Keratinocyte (primary cell): ENCODE results near the gene ARHGAP32. TPM values are rescaled to one million over a fixed set of nuclear protein-coding genes. Genes with fewer than 3 reads are reported as not detected.

Source experiments
- DNase-seq: peaks from one replicate; pipeline ENCODE4 v3.0.0-alpha.2; 2011; ENCODE audit warnings: low read depth, missing footprints, low spot score
- FAIRE-seq: peaks from 2 replicates; lab custom pipeline; 2011; peaks lifted over from hg19 to GRCh38; lab: Jason Lieb, UNC
- H2AFZ ChIP-seq: 2 replicates; pipeline ENCODE4 v1.6.0; 2012; ENCODE audit warnings: low read length, control low read depth, inconsistent platforms; ENCODE audit not compliant: control insufficient read depth
- H3K27ac ChIP-seq: 2 replicates; pipeline ENCODE4 v1.5.1; 2011; ENCODE audit warnings: low read length; ENCODE audit not compliant: control insufficient read depth, insufficient read depth
- H3K27me3 ChIP-seq: 3 replicates; pipeline ENCODE4 v1.6.0; 2011; ENCODE audit warnings: low read length; ENCODE audit not compliant: control insufficient read depth, insufficient read depth; ENCODE audit errors: extremely low read depth
- H3K36me3 ChIP-seq, 2 experiments: 2 replicates in 1 of 2; 3 replicates in 1 of 2; pipeline ENCODE4 v1.5.1; 2011; ENCODE audit warnings: low read length in 2 of 2, mild to moderate bottlenecking in 1 of 2; ENCODE audit not compliant: control insufficient read depth in 2 of 2, insufficient read depth in 2 of 2; ENCODE audit errors: extremely low read depth in 1 of 2
- H3K4me1 ChIP-seq: 3 replicates; pipeline ENCODE4 v1.5.1; 2011; ENCODE audit warnings: low read length; ENCODE audit not compliant: control insufficient read depth, insufficient read depth; ENCODE audit errors: extremely low read depth
- H3K4me2 ChIP-seq: 3 replicates; pipeline ENCODE4 v1.6.0; 2011; ENCODE audit warnings: low read depth, low read length; ENCODE audit not compliant: control insufficient read depth, insufficient read depth; ENCODE audit errors: extremely low read depth
- H3K4me3 ChIP-seq, 3 experiments: fragments of 200-600 bp in 1 of 3; sonication (generic) in 1 of 3; 2 replicates in 2 of 3; 3 replicates in 1 of 3; pipeline ENCODE4 v1.5.1; 2011 to 2016; ENCODE audit warnings: low read length in 3 of 3, mild to moderate bottlenecking in 3 of 3, control low read depth in 2 of 3, inconsistent platforms in 1 of 3, low read depth in 1 of 3, mixed read lengths in 1 of 3, mixed run types in 1 of 3, moderate library complexity in 1 of 3; ENCODE audit not compliant: control insufficient read depth in 2 of 3, insufficient read depth in 2 of 3; ENCODE audit errors: extremely low read depth in 1 of 3
- H3K79me2 ChIP-seq: 2 replicates; pipeline ENCODE4 v1.6.0; 2012; ENCODE audit warnings: low read length; ENCODE audit not compliant: control insufficient read depth, insufficient read depth
- H3K9ac ChIP-seq: 3 replicates; pipeline ENCODE4 v1.6.0; 2011; ENCODE audit warnings: low read length; ENCODE audit not compliant: control insufficient read depth, insufficient read depth; ENCODE audit errors: extremely low read depth
- H3K9me1 ChIP-seq: 3 replicates; pipeline ENCODE4 v1.6.0; 2011; ENCODE audit warnings: low read length; ENCODE audit not compliant: control insufficient read depth, insufficient read depth; ENCODE audit errors: extremely low read depth
- H3K9me3 ChIP-seq: 2 replicates; pipeline ENCODE4 v1.5.1; 2012; ENCODE audit warnings: low read depth, low read length; ENCODE audit not compliant: control insufficient read depth
- H4K20me1 ChIP-seq: 3 replicates; pipeline ENCODE4 v1.6.0; 2011; ENCODE audit warnings: low read length; ENCODE audit not compliant: control insufficient read depth, insufficient read depth; ENCODE audit errors: extremely low read depth
- EZH2 ChIP-seq: IDR thresholded peaks from one replicate; pipeline ENCODE4 v1.6.1; 2012; ENCODE audit warnings: inconsistent platforms, mild to moderate bottlenecking, low read length, moderate library complexity
- dilution Hi-C: fragments of 300-500 bp; cut with MboI; formaldehyde crosslinking; loops from one replicate; pipeline ENCODE4 v1.7.0; 2020; ENCODE audit warnings: low sequenced_read_pairs; ENCODE audit not compliant: extremely low pct_ligation_motif_present
- polyA plus RNA-seq, 5 experiments: library from polyadenylated mRNA; depleted of rRNA in 3 of 5; stranded (reverse) in 3 of 5; stranded (forward) in 1 of 5; unstranded in 1 of 5; fragments of >200 nt; gene quantifications; 1 replicate in 1 of 5; 2 replicates in 3 of 5; 3 replicates in 1 of 5; pipeline versions ENCODE4 v1.2.1 to v1.2.3, GENCODE V29; 2011 to 2012; ENCODE audit warnings: missing spikeins in 2 of 5, low read depth in 1 of 5, low replicate concordance in 1 of 5
- TF ChIP-seq, protein P1 (sequence below), 3 experiments: IDR thresholded peaks in 1 of 3; conservative IDR thresholded peaks in 1 of 3; optimal IDR thresholded peaks in 1 of 3; 2 replicates in 2 of 3; 3 replicates in 1 of 3; pipeline versions ENCODE3 to v1.5.1; 2011; ENCODE audit warnings: low read length in 3 of 3, mild to moderate bottlenecking in 3 of 3, moderate library complexity in 2 of 3, control low read depth in 1 of 3, inconsistent platforms in 1 of 3; ENCODE audit not compliant: insufficient read depth in 2 of 3; ENCODE audit errors: extremely low read depth in 1 of 3

ARHGAP32 gene
- polyA plus RNA-seq, 1 donor (not counting 4 experiments of a cell fraction or from before 2014, with no cell fraction given), result 10.8 TPM

DNA sequence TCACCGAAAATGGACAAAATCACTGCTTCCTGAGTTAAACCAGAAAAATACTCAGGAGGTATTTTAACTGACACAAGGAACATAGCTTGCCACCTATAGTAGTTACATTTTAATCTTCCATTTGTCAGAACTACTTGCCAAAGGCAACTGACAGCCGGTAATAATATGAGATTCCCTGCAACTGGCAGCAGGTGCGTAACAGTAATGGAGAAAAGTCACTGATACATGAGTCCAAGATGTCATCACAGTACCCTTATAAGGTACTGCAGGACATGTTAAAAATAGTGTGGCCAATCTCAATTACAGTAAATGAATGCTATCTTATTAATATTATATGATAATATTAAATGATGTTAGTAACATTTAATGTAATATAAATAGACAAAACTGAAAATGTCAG is 21.1 kb upstream of the ARHGAP32 start:
- Histone ChIP-seq H3K9ac (no peak overlapping the region), H3K4me1 (peaks cover 19% of the 10 kb centered on the region), H3K4me3 (no peak overlapping the region), H2AFZ (no peak overlapping the region), H3K9me3 (no peaks in the 10 kb centered on the region), H3K9me1 (no peaks in the 10 kb centered on the region), H3K79me2 (no peaks in the 10 kb centered on the region), H3K27ac (no peak overlapping the region), H3K36me3 (no peaks in the 10 kb centered on the region), H3K27me3 (no peaks in the 10 kb centered on the region), H3K4me2 (no peak overlapping the region), H4K20me1 (no peaks in the 10 kb centered on the region)
- dilution Hi-C loops, result no loop called here
- FAIRE-seq (no peak), DNase-seq (no peak)
- no peak for TF ChIP-seq EZH2
- TF ChIP-seq, protein P1, sequence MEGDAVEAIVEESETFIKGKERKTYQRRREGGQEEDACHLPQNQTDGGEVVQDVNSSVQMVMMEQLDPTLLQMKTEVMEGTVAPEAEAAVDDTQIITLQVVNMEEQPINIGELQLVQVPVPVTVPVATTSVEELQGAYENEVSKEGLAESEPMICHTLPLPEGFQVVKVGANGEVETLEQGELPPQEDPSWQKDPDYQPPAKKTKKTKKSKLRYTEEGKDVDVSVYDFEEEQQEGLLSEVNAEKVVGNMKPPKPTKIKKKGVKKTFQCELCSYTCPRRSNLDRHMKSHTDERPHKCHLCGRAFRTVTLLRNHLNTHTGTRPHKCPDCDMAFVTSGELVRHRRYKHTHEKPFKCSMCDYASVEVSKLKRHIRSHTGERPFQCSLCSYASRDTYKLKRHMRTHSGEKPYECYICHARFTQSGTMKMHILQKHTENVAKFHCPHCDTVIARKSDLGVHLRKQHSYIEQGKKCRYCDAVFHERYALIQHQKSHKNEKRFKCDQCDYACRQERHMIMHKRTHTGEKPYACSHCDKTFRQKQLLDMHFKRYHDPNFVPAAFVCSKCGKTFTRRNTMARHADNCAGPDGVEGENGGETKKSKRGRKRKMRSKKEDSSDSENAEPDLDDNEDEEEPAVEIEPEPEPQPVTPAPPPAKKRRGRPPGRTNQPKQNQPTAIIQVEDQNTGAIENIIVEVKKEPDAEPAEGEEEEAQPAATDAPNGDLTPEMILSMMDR (optimal IDR thresholded peaks at IDR 0.05 in 1 of 3, IDR thresholded peaks at IDR 0.05 in 1 of 3, conservative IDR thresholded peaks at IDR 0.05 in 1 of 3; ENCODE audit: extremely low read depth in 1 of 3, insufficient read depth in 2 of 3, low read length in 3 of 3), result no peak

DNA sequence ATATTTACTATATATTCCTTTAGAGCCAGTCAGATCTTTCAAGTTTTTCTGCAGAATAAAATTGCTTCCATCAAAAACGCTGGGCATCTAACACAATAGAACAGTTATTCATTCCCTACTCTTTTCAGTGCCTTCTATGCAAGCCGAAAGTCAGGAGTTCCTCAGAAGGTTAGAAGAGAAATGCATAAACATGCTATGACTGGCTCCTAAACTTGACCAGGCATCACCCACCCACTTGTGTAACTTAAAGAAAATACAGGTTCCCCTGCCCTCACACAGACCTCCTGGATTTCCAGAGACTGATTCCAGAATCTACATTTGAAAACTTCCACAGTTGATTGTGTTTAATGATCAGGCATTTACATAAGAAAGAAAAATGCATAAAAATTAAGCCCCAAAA is 19.3 kb upstream of the ARHGAP32 start:
- H3K27ac ChIP-seq, result no peak overlapping the region
- H3K9ac ChIP-seq, result no peak overlapping the region
- H3K36me3 ChIP-seq, result no peaks in the 10 kb centered on the region
- H2AFZ ChIP-seq, result no peak overlapping the region
- H3K4me2 ChIP-seq, result no peak overlapping the region
- H3K9me1 ChIP-seq, result no peaks in the 10 kb centered on the region
- H3K27me3 ChIP-seq, result no peaks in the 10 kb centered on the region
- no peaks in the 10 kb centered on the region for H4K20me1 ChIP-seq
- TF ChIP-seq, protein P1 (optimal IDR thresholded peaks at IDR 0.05 in 1 of 3, IDR thresholded peaks at IDR 0.05 in 1 of 3, conservative IDR thresholded peaks at IDR 0.05 in 1 of 3; ENCODE audit: extremely low read depth in 1 of 3, insufficient read depth in 2 of 3, low read length in 3 of 3), result no peak
- TF ChIP-seq EZH2, result no peak
- H3K79me2 ChIP-seq, result no peaks in the 10 kb centered on the region
- no peaks in the 10 kb centered on the region for H3K9me3 ChIP-seq
- dilution Hi-C loops, result no loop called here
- H3K4me1 ChIP-seq, result peaks cover 19% of the 10 kb centered on the region
- DNase-seq (no peak), FAIRE-seq (no peak)
- no peak overlapping the region for H3K4me3 ChIP-seq
